NB4 (cell line): ENCODE measurements around the gene ZBTB4.
"Not testable (repeated sequence)": the region's sequence is repeated elsewhere in the genome, so short reads cannot be mapped to it uniquely, and the experiment has no call there.

ENCODE experiments used
- DNase-seq: peaks from one replicate; pipeline ENCODE4 v3.0.0; 2010; ENCODE audit warnings: low read depth
- H3K4me3 ChIP-seq: one replicate; pipeline ENCODE4 v1.5.1; 2011; ENCODE audit warnings: mild to moderate bottlenecking, low read depth, low read length, moderate library complexity
- CTCF ChIP-seq: IDR thresholded peaks from one replicate; pipeline ENCODE4 v1.5.1; 2012; ENCODE audit warnings: low read depth, low read length
- MAX ChIP-seq: IDR thresholded peaks from 2 replicates; pipeline ENCODE4 v1.6.1; 2011; ENCODE audit warnings: low read depth, low read length
- MYC ChIP-seq: IDR thresholded peaks from 2 replicates; pipeline ENCODE4 v1.6.1; 2011; ENCODE audit warnings: low read depth, low read length
- POLR2A ChIP-seq: IDR thresholded peaks from 2 replicates; pipeline ENCODE4 v1.6.1; 2011; ENCODE audit warnings: mild to moderate bottlenecking; ENCODE audit not compliant: insufficient read length; ENCODE audit errors: extremely low read depth

ZBTB4 gene

GRCh38 chr17:7476951-7477350 is 2.5 kb downstream of the ZBTB4 start:
- TF ChIP-seq POLR2A (no peak), CTCF (no peak), MYC (no peak), MAX (no peak)
- no peak for DNase-seq
- H3K4me3 ChIP-seq = no peak overlapping the region

- TF ChIP-seq CTCF (no peak), MAX (no peak), MYC (no peak), POLR2A (no peak)
- no peak overlapping the region for H3K4me3 ChIP-seq
- no peak for DNase-seq
These were observed 2.9 kb downstream of the ZBTB4 start for GRCh38 chr17:7476494-7476893.

GRCh38 chr17:7475764-7476422 is 3.5 kb downstream of the ZBTB4 start:
- DNase-seq = no peak
- no peak overlapping the region for H3K4me3 ChIP-seq
- no peak for TF ChIP-seq MAX
- TF ChIP-seq MYC = no peak
- TF ChIP-seq POLR2A = no peak
- TF ChIP-seq CTCF = no peak

- not testable (repeated sequence) for H3K4me3 ChIP-seq
These were observed 4.7 kb downstream of the ZBTB4 start for GRCh38 chr17:7474767-7475166.

GRCh38 chr17:7471729-7472128 is 7.7 kb downstream of the ZBTB4 start:
- DNase-seq = no peak
- no peak overlapping the region for H3K4me3 ChIP-seq
- TF ChIP-seq MAX (no peak), MYC (no peak), CTCF (no peak), POLR2A (no peak)

More at GRCh38 chr17:7474767-7475166, 4.7 kb downstream of the ZBTB4 start:
- DNase-seq = not testable (repeated sequence)

GRCh38 chr17:7470457-7470973 is 8.9 kb downstream of the ZBTB4 start:
- H3K4me3 ChIP-seq, DNase-seq: not testable (repeated sequence)

GRCh38 chr17:7469843-7470242 is 9.6 kb downstream of the ZBTB4 start:
- not testable (repeated sequence) for H3K4me3 ChIP-seq, DNase-seq
